Esophagus (tissue), 2 donors: ENCODE measurements around the gene RAG1. TPM values are rescaled to one million over a fixed set of nuclear protein-coding genes. Genes with fewer than 3 reads are reported as not detected.
A peak's percentile ranks its signal among the peaks of the same experiment; 100 is the strongest.

Source experiments
- H3K27ac ChIP-seq, 2 donors: one replicate each; pipeline ENCODE4 v1.5.1; 2013; ENCODE audit warnings: low read depth in 2 of 2, mild to moderate bottlenecking in 2 of 2, inconsistent platforms in 1 of 2, low read length in 1 of 2, moderate library complexity in 1 of 2
- H3K27me3 ChIP-seq, 2 donors: one replicate each; pipeline ENCODE4 v1.6.1; 2013; ENCODE audit warnings: low read length in 2 of 2, control low read depth in 1 of 2, mild to moderate bottlenecking in 1 of 2; ENCODE audit not compliant: insufficient read depth in 2 of 2, control insufficient read depth in 1 of 2
- H3K36me3 ChIP-seq, 2 donors: one replicate each; pipeline ENCODE4 v1.6.1; 2013; ENCODE audit warnings: low read length in 1 of 2; ENCODE audit not compliant: control insufficient read depth in 2 of 2, insufficient read depth in 2 of 2
- H3K4me1 ChIP-seq, 2 donors: one replicate each; pipeline ENCODE4 v1.6.1; 2013; ENCODE audit warnings: low read length in 1 of 2; ENCODE audit not compliant: control insufficient read depth in 2 of 2, insufficient read depth in 2 of 2
- H3K4me3 ChIP-seq, 2 donors: one replicate each; pipeline ENCODE4 v1.5.1; 2013; ENCODE audit warnings: low read length in 2 of 2, mild to moderate bottlenecking in 2 of 2, low read depth in 1 of 2, moderate library complexity in 1 of 2
- H3K9me3 ChIP-seq, 2 donors: one replicate each; pipeline ENCODE4 v1.6.1; 2013; ENCODE audit warnings: mild to moderate bottlenecking in 2 of 2, low read depth in 1 of 2, low read length in 1 of 2, moderate library complexity in 1 of 2; ENCODE audit not compliant: control insufficient read depth in 2 of 2, insufficient read depth in 1 of 2
- WGBS, 2 donors: extraction: QIAGEN DNeasy Blood & Tissue Kit; methylation state at CpG; one replicate each; pipeline ENCODE4 v1.1.7; 2013; 5-methylcytosine and 5-hydroxymethylcytosine counted together
- polyA plus RNA-seq, 2 donors: library from polyadenylated mRNA; stranded (reverse); fragments of 200-250 nt; gene quantifications; one replicate each; pipeline ENCODE4 v1.2.3, GENCODE V29; 2013
- donor health status: healthy with polysubstance abuse.
- donor health status: Bipolar disorder and iron deficiency.

The RAG1 gene
- polyA plus RNA-seq, 2 donors = 0.18 to 0.29 TPM

GRCh38 chr11:36564376-36565030 lies 3.3 kb upstream of the RAG1 start:
- Histone ChIP-seq H3K27ac (no peak overlapping the region), H3K9me3 (no peaks in the 10 kb centered on the region), H3K4me3 (peak overlapping the region; percentile 8 to 31), H3K36me3 (no peaks in the 10 kb centered on the region), H3K27me3 (no peaks in the 10 kb centered on the region), H3K4me1 (no peaks in the 10 kb centered on the region)
- 4 to 5% methylated on average over 15 of the region's 15 CpGs for WGBS, 2 donors

GRCh38 chr11:36565031-36565610 lies 2.7 kb upstream of the RAG1 start:
- 69 to 72% methylated on average over 6 of the region's 6 CpGs for WGBS, 2 donors
- no peaks in the 10 kb centered on the region for H3K36me3 ChIP-seq
- no peak overlapping the region for H3K27ac ChIP-seq
- no peaks in the 10 kb centered on the region for H3K27me3 ChIP-seq
- peak overlapping the region in 1 of 2 donors; percentile 31 for H3K4me3 ChIP-seq
- no peaks in the 10 kb centered on the region for H3K4me1 ChIP-seq
- no peaks in the 10 kb centered on the region for H3K9me3 ChIP-seq

- Histone ChIP-seq H3K36me3 (no peaks in the 10 kb centered on the region), H3K4me3 (no peak overlapping the region), H3K9me3 (no peaks in the 10 kb centered on the region), H3K27ac (no peak overlapping the region), H3K4me1 (no peaks in the 10 kb centered on the region), H3K27me3 (no peaks in the 10 kb centered on the region)
- WGBS, 2 donors = 84 to 90% methylated on average over 4 of the region's 4 CpGs
Measured at GRCh38 chr11:36566407-36567053, 1.3 kb upstream of the RAG1 start.

- Histone ChIP-seq H3K27me3 (no peaks in the 10 kb centered on the region), H3K4me3 (no peak overlapping the region), H3K27ac (no peak overlapping the region), H3K9me3 (no peaks in the 10 kb centered on the region), H3K4me1 (no peaks in the 10 kb centered on the region), H3K36me3 (no peaks in the 10 kb centered on the region)
- 81 to 82% methylated on average over 4 of the region's 4 CpGs for WGBS, 2 donors
Measured at GRCh38 chr11:36569095-36569494, 1.3 kb downstream of the RAG1 start.

- H3K36me3 ChIP-seq = no peaks in the 10 kb centered on the region
- H3K27ac ChIP-seq = no peak overlapping the region
- 84 to 85% methylated on average over 8 of the region's 8 CpGs for WGBS, 2 donors
- H3K9me3 ChIP-seq = no peaks in the 10 kb centered on the region
- no peak overlapping the region for H3K4me3 ChIP-seq
- H3K4me1 ChIP-seq = no peaks in the 10 kb centered on the region
- no peaks in the 10 kb centered on the region for H3K27me3 ChIP-seq
Measured at GRCh38 chr11:36574486-36574885, 6.7 kb downstream of the RAG1 start.

- H3K27me3 ChIP-seq = no peaks in the 10 kb centered on the region
- WGBS, 2 donors = 60 to 67% methylated on average over 2 of the region's 2 CpGs
- H3K9me3 ChIP-seq = peaks cover 4 to 5% of the 10 kb centered on the region in 2 donors
- H3K36me3 ChIP-seq = no peaks in the 10 kb centered on the region
- no peaks in the 10 kb centered on the region for H3K4me1 ChIP-seq
- no peak overlapping the region for H3K4me3 ChIP-seq
- no peak overlapping the region for H3K27ac ChIP-seq
Measured at GRCh38 chr11:36577373-36577772, 9.6 kb downstream of the RAG1 start.

- Histone ChIP-seq H3K27me3 (no peaks in the 10 kb centered on the region), H3K4me3 (no peak overlapping the region), H3K9me3 (peaks cover 4 to 5% of the 10 kb centered on the region in 2 donors), H3K36me3 (no peaks in the 10 kb centered on the region), H3K4me1 (no peaks in the 10 kb centered on the region), H3K27ac (no peak overlapping the region)
- WGBS, 2 donors = 83 to 88% methylated on average over 2 of the region's 2 CpGs
Measured at GRCh38 chr11:36577859-36578258, 10.1 kb downstream of the RAG1 start.

GRCh38 chr11:36578458-36578857 lies 10.7 kb downstream of the RAG1 start:
- H3K36me3 ChIP-seq = no peaks in the 10 kb centered on the region
- no peak overlapping the region for H3K27ac ChIP-seq
- no peak overlapping the region for H3K4me3 ChIP-seq
- H3K4me1 ChIP-seq = no peaks in the 10 kb centered on the region
- WGBS, 2 donors = 62 to 64% methylated on average over 1 of the region's 1 CpG
- H3K27me3 ChIP-seq = no peaks in the 10 kb centered on the region
- H3K9me3 ChIP-seq = peaks cover 4 to 5% of the 10 kb centered on the region in 2 donors

GRCh38 chr11:36581536-36581935 lies 13.7 kb downstream of the RAG1 start:
- Histone ChIP-seq H3K27ac (no peak overlapping the region), H3K36me3 (no peaks in the 10 kb centered on the region), H3K9me3 (peaks cover 4 to 5% of the 10 kb centered on the region in 2 donors), H3K4me1 (no peaks in the 10 kb centered on the region), H3K27me3 (no peaks in the 10 kb centered on the region), H3K4me3 (no peak overlapping the region)
- WGBS, 2 donors = 88 to 89% methylated on average over 2 of the region's 2 CpGs
